NB4 (cell line): ENCODE measurements around the gene SPEG.

ENCODE experiments used
- DNase-seq: peaks from one replicate; pipeline ENCODE4 v3.0.0; 2010; ENCODE audit warnings: low read depth
- H3K4me3 ChIP-seq: one replicate; pipeline ENCODE4 v1.5.1; 2011; ENCODE audit warnings: mild to moderate bottlenecking, low read depth, low read length, moderate library complexity
- MAX ChIP-seq: IDR thresholded peaks from 2 replicates; pipeline ENCODE4 v1.6.1; 2011; ENCODE audit warnings: low read depth, low read length
- MYC ChIP-seq: IDR thresholded peaks from 2 replicates; pipeline ENCODE4 v1.6.1; 2011; ENCODE audit warnings: low read depth, low read length
- POLR2A ChIP-seq: IDR thresholded peaks from 2 replicates; pipeline ENCODE4 v1.6.1; 2011; ENCODE audit warnings: mild to moderate bottlenecking; ENCODE audit not compliant: insufficient read length; ENCODE audit errors: extremely low read depth
- TF ChIP-seq, protein P1 (sequence below): IDR thresholded peaks from one replicate; pipeline ENCODE4 v1.5.1; 2012; ENCODE audit warnings: low read depth, low read length

SPEG gene

GRCh38 chr2:219519526-219519916, 84.9 kb downstream of the SPEG start:
- TF ChIP-seq MAX (no peak), POLR2A (no peak), MYC (no peak)
- TF ChIP-seq, protein P1, sequence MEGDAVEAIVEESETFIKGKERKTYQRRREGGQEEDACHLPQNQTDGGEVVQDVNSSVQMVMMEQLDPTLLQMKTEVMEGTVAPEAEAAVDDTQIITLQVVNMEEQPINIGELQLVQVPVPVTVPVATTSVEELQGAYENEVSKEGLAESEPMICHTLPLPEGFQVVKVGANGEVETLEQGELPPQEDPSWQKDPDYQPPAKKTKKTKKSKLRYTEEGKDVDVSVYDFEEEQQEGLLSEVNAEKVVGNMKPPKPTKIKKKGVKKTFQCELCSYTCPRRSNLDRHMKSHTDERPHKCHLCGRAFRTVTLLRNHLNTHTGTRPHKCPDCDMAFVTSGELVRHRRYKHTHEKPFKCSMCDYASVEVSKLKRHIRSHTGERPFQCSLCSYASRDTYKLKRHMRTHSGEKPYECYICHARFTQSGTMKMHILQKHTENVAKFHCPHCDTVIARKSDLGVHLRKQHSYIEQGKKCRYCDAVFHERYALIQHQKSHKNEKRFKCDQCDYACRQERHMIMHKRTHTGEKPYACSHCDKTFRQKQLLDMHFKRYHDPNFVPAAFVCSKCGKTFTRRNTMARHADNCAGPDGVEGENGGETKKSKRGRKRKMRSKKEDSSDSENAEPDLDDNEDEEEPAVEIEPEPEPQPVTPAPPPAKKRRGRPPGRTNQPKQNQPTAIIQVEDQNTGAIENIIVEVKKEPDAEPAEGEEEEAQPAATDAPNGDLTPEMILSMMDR, result no peak
- no peak overlapping the region for H3K4me3 ChIP-seq
- DNase-seq, result no peak

DNA sequence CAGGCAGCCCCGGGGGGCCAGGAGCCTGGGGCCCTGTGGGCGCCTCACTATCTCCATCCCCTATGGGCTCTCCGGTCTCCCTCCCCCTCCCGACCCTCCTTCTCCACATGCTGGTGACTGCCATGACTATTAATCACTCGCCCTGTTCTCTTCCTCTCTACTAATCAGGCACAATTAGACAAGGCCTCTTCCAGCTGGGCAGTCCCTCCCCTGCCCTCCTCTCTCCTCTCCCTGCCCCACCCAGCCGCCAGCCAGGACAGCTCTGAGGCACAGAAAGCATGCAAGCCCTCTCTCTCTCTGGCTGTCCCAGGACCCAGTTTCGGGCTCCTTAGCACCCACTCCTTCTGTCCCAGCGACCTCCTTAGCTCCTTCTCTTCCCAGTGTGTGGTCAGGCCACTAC, 85.4 kb downstream of the SPEG start:
- H3K4me3 ChIP-seq, result no peak overlapping the region
- TF ChIP-seq MYC, result no peak
- no peak for TF ChIP-seq MAX
- no peak for TF ChIP-seq POLR2A
- TF ChIP-seq, protein P1, result no peak
- no peak for DNase-seq

- no peak overlapping the region for H3K4me3 ChIP-seq
- TF ChIP-seq POLR2A (no peak), MYC (no peak), MAX (0 out of 2 replicates have a peak, but pooled peaks have one; percentile 12)
- TF ChIP-seq, protein P1, result peak; percentile 76
- peak; percentile 55 for DNase-seq
Observed at GRCh38 chr2:219521066-219521880, 86.6 kb downstream of the SPEG start.

DNA sequence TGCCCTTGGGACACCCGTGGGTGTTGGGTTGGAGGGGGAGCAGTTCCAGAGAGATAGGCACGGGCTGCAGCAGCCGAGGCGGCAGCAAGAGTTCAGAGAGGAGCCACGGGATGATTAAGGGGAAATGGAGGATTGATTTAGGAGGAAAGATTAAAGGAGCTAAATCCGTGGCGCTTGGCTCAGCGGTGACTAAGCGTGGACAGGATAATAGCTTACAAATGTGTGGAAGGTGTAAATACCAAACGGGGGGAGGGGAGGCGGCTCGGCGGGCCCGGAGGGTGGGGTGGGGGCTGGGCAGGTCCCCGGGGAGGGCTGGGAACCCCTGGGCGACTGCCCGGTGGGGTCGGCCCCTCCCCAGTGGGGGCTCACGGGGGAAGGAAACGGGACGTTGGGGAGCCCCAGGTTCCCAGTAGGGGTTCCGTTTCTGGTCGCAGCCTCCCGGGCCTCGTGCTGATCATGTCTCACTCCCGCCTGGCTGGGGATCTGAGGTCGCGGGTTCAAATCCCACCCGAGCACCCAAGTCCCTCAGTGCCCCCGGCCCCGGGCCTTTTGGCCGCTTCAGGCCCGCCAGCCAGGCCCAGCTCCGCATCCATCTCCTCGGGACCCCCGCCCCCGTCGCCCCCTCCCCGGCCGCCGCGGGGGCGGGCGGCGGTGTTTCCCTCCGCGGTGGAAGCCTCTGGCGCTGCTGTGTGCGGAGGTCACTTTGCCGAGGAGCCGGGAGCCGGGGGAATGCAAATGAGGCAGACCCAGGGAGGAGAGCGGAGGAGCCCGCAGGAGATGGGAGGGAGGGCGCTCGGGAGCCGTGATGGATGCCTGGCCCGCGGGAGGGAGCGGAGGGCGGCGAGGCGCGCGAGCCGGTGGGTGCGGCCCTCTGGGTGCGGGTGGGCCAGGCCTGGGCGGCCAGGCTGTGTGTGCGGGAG, 87.7 kb downstream of the SPEG start:
- DNase-seq, result no peak
- H3K4me3 ChIP-seq, result no peak overlapping the region
- TF ChIP-seq POLR2A, result no peak
- TF ChIP-seq MYC, result no peak
- no peak for TF ChIP-seq MAX
- TF ChIP-seq, protein P1, result no peak

DNA sequence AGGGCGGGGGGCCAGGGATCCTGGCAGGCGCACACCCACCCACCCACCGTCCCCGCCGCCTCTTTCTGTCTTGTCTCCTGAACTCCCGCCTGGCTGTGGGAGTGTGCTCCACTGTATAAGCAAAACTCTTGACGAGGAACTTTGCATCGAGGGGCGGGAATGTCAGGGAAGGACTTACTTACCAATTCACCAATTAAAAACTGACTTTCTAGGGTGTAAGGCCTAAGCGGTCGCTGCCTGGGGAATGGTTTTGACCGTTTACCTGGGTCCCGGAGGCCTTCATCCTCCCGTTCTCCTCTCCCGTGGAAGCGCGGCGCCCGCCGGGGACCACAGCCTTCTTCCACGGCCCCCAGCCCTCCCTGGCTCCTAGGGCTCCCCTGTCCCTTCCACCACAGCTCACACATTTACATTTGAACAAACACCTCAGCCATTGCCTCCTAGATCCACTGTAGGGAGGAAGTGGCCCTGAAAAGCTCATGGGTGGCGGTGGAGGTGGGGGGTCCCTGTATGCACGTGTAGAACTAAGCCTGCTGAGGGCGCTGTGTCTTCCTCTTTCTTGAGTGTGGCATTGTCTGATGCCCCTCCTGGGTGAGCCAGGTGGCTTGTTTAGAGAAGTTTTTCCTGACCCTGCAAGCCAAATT, 88.5 kb downstream of the SPEG start:
- H3K4me3 ChIP-seq, result no peak overlapping the region
- no peak for DNase-seq
- TF ChIP-seq MYC, result no peak
- no peak for TF ChIP-seq MAX
- TF ChIP-seq POLR2A, result no peak
- TF ChIP-seq, protein P1, result peak; percentile 22
